WTC11 (cell line): Measurements from ENCODE around the gene DAB2.

Experiments used
- ATF3 ChIP-seq: sonication (generic); formaldehyde crosslinking; conservative IDR thresholded peaks from 2 replicates; pipeline ENCODE4 v1.8.1; 2022; ENCODE audit warnings: mild to moderate bottlenecking, missing genetic modification reagents
- ATF6 ChIP-seq: sonication (generic); formaldehyde crosslinking; IDR thresholded peaks from 2 replicates; pipeline ENCODE4 v1.8.1; 2023; ENCODE audit warnings: mild to moderate bottlenecking, missing genetic modification reagents
- CBFB ChIP-seq: sonication (generic); formaldehyde crosslinking; IDR thresholded peaks from 2 replicates; pipeline ENCODE4 v1.8.1; 2022; ENCODE audit warnings: mild to moderate bottlenecking, low read depth, missing genetic modification reagents
- CTCF ChIP-seq: fragments of 200-600 bp; IDR thresholded peaks from 2 replicates; pipeline ENCODE4 v1.8.0; 2022; ENCODE audit warnings: antibody characterized with exemption
- E2F1 ChIP-seq: sonication (generic); formaldehyde crosslinking; IDR thresholded peaks from 2 replicates; pipeline ENCODE4 v1.8.0; 2022; ENCODE audit warnings: mild to moderate bottlenecking, missing genetic modification reagents
- FOXJ3 ChIP-seq: sonication (generic); formaldehyde crosslinking; IDR thresholded peaks from 2 replicates; pipeline ENCODE4 v1.9.0; 2021; ENCODE audit warnings: missing genetic modification reagents, mild to moderate bottlenecking, borderline replicate concordance
- FOXK1 ChIP-seq: sonication (generic); formaldehyde crosslinking; IDR thresholded peaks from 2 replicates; pipeline ENCODE4 v1.8.0; 2022; ENCODE audit warnings: mild to moderate bottlenecking, moderate library complexity, missing genetic modification reagents
- IRF1 ChIP-seq: sonication (generic); formaldehyde crosslinking; IDR thresholded peaks from 2 replicates; pipeline ENCODE4 v1.8.0; 2023; ENCODE audit warnings: missing genetic modification reagents
- KAT7 ChIP-seq: sonication (generic); formaldehyde crosslinking; IDR thresholded peaks from 2 replicates; pipeline ENCODE4 v1.8.1; 2023; ENCODE audit warnings: missing genetic modification reagents, mild to moderate bottlenecking, borderline replicate concordance
- SMAD3 ChIP-seq: sonication (generic); formaldehyde crosslinking; IDR thresholded peaks from 2 replicates; pipeline ENCODE4 v1.8.0; 2022; ENCODE audit warnings: missing genetic modification reagents, mild to moderate bottlenecking, borderline replicate concordance
- SOX15 ChIP-seq: fragments of 250-450 bp; sonication (Bioruptor Pico); IDR thresholded peaks from 2 replicates; pipeline ENCODE4 v1.9.0; 2021; ENCODE audit warnings: mild to moderate bottlenecking
- TEAD4 ChIP-seq: sonication (generic); formaldehyde crosslinking; IDR thresholded peaks from 2 replicates; pipeline ENCODE4 v1.8.0; 2022; ENCODE audit warnings: mild to moderate bottlenecking, missing genetic modification reagents
- USF2 ChIP-seq: sonication (generic); formaldehyde crosslinking; IDR thresholded peaks from 2 replicates; pipeline ENCODE4 v1.8.1; 2023; ENCODE audit warnings: mild to moderate bottlenecking, missing genetic modification reagents, moderate library complexity
- ZNF423 ChIP-seq: fragments of 250-450 bp; sonication (Bioruptor Pico); IDR thresholded peaks from 2 replicates; pipeline ENCODE4 v2.1.2; 2022; ENCODE audit warnings: mild to moderate bottlenecking, moderate library complexity

- TF ChIP-seq ATF3 (CRISPR knock-in tag) (no peak), CTCF (no peak), ATF6 (CRISPR knock-in tag) (no peak), SMAD3 (CRISPR knock-in tag) (no peak), ZNF423 (no peak), E2F1 (no peak), FOXK1 (CRISPR knock-in tag) (no peak), CBFB (CRISPR knock-in tag) (no peak), IRF1 (no peak), FOXJ3 (CRISPR knock-in tag) (no peak), SOX15 (no peak), KAT7 (CRISPR knock-in tag) (no peak), USF2 (no peak), TEAD4 (CRISPR knock-in tag) (no peak)
Measured at GRCh38 chr5:39455645-39456044, 30.9 kb upstream of the DAB2 start.
